DMS153 (cell line): Measurements from ENCODE around the gene TRIM40.
"Not testable (repeated sequence)": the region's sequence is repeated elsewhere in the genome, so short reads cannot be mapped to it uniquely, and the experiment has no call there.

Experiments
- DNase-seq: peaks from one replicate; lab custom pipeline; 2025; lab: John Stamatoyannopoulos, UW

The TRIM40 gene

DNA sequence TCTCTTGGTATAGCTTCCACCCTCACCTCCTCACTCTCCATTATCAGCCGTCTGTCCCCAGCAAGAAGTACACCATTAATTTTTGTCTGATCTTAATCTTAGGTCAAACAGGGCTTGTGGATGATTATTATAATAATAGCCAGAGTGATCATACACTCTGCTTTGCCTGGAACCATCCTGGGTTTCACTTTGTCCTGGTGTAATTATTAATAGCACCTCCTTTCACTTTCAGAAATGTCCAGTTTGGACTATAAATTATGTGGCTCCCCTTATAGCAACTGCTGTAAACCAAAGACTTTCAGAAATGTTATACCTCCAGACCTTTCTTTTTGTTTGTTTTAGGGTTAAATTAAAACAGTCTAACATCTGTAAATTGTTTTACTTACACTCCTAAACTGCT is 22.1 kb upstream of the TRIM40 start:
- no peak for DNase-seq

DNA sequence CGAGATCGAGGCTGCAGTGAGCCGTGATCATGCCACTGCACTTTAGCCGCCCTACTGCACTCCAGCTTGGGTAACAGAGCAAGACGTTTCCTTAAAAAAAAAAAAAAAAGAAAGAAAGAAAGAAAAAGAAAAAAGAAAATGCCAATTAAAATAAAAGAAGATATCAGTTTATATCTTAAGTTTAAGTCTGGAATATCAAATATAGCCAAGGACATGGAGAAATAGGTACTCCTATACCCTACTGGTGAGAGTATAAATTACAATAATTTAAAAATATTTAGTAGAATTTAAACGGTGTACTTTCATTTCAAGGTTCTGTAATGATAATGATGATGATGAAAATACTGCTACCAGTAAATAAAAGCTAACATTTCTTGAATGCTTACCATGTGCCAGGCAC is 19.2 kb upstream of the TRIM40 start:
- DNase-seq: no peak

DNA sequence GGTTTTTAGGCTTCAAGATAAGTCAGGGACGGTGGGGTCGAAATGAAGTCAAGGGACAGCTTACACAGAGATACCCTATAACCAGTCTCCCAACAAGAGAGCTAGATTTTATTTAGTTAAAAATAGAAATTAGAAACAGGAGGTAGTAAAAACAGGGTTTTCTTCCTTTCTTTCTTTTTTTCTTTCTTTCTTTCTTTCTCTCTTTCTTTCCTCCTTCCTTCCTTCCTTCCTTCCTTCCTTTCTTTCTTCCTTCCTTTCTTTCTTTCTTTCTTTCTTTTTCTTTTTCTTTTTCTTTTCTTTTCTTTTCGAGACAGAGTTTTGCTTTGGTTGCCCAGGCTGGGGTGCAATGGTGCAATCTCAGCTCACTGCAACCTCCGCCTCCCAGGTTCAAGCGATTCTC is 17.2 kb upstream of the TRIM40 start:
- not testable (repeated sequence) for DNase-seq

DNA sequence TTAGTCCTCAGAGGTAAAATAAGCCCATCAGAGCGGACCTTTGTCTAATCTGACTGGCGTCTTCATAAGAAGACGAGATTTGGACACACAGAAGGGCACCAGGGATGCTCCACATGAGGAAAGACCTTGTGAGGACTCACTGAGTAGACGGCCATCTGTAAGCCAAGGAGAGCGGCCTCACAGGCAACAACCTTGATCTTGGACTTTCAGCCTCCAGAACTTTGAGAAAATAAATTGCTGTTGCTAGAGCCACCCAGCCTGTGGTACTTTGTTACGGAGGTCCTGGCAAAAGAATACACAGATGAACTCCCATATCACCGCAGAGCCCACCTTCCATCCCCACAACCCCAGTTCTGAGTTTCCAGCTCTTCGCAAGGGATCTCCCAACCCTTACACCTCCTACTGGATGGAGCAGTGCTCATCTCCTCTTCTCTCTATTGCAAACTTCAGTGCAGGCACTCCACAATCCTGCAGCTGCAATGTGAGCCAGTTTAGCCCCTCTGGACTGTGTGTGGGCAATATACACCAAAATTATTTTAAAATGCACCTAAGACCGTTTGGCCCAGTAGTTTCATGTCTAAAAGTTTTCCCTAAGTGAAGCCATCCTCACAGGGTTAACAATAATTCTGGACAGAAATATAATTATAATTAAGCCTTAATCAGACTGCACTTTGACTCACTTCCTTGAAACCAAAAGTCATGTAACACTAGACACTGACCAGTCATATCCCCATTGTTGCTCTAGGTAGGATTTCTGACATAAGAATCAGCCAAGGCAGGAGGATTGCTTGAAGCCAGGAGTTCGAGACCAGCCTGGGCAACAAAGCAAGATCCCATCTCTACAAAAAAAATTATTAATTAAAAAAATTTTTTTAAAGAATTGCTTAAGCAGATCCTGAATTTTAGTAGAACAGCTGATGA is 14.2 kb upstream of the TRIM40 start:
- no peak for DNase-seq

DNA sequence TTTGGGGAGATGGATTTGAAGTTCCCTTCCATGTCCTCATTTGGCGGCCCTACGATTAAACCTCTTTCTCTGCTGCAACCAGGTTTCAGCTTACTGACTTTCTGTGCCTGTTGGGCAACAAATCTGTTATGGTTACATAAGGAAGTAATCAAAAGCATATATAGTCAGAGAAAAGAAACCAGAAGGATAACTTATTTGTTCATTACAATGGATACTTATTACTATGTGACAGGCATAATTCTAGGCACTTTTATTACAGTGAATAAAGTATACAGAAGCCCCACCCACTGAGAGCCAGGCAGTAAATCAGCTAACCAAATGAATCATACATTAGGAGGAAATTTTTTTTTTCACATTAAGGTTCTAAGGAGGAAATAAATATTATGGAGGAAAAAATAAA is 13.4 kb upstream of the TRIM40 start:
- no peak for DNase-seq

DNA sequence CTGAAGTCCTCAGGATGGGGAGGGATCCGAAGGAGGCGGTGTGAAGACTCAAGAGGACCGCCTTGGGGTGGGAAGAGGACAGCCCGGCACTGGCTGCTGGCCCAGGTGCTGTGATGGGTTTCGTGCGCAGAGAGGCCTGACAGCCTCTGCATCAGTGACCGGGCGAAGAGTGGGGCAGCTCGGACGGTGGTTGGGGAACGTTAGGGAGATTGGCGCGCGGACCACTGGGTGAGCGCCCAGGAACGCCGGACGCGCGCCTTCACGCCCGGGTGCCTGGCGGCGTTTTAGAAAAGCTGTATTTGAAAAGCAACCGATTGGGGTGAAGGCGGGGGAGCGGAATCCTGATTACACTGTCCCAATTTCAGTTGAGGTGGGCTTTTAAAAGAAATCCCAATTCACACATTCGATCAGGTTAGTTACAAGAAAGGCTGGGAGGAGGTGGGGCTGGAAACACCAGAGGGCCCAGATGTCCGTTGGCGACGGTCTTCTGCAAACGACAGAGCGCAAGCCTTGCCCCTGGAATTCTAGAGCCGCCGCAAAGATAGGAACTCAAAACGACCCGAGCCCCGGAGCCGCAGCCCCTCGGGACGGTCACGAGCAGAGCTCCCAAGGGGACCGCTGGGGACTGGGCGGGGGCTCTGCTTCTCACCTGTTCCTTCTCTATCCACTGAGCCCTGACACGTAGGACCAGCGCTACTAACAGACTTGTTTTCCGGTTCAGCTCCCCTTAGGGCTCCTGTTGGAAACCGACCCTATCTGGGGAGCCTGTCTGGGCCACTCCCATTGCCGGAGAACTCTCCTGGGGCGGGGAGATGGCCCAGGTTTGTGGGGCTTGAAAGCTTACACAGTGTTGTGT is 8.5 kb upstream of the TRIM40 start:
- DNase-seq: no peak

DNA sequence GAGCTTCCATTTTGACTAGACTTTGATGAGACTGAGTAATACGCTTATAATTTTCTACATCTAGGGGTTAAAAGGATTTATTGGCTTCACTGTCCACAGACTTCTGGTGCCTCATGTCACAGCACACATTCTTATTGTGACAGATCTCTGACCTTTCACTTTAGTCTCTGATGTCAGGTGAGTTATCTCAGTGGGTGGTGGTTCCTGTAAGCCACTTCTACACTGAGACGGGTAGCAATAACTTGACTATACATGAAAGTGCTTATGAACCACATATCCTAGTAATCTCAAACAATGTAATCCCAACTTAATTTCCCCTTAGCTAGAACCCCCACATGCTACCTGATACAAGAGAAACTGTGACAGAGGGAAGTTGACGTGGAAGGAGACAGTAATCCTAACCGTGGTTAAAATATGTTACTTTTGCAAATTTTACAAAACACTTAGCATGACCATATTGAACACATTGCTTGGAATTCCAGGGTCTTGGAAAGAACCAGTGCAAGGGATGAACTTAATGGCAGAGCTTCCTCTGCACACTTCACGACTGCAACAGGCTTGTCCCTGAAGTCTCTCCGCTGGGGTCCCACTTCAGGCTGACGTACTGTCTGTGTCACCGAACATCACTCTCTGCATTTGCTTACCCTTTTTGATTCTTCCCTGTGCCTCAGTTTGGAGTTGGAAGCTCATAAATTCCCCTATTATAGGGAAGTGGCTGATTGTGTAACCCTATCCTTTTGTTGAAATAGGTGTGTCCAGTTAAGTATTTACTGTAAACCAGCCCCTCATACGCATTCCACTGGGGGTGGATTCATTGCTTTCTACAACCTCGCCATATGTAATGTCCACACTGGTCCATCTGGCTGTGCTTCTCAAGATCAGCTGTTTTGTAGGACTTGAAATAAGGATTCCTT is 6.4 kb upstream of the TRIM40 start:
- DNase-seq: no peak

DNA sequence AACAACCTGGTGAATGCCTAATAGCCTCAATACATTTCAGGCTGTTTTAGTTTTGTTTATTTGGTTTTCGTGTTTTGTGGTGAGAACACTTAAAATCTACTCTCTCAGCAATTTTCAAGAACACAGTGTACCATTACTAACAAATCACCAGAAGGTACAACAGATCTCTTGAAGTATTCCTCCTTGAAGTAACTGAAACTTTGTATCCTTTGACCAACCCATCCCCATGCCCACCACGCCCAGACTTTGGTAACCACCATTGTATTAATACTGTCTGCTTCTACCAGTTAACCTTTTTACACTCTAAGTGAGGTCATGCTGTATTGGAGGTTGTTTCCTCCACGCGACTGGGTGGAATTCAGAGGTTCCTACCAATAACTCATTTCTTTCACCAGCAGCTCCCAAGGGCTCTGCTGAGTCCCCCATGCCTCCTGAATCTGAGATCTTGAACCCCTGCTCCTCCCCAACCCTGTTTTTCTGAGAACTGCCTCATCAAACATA is 5.7 kb upstream of the TRIM40 start:
- DNase-seq: no peak

DNA sequence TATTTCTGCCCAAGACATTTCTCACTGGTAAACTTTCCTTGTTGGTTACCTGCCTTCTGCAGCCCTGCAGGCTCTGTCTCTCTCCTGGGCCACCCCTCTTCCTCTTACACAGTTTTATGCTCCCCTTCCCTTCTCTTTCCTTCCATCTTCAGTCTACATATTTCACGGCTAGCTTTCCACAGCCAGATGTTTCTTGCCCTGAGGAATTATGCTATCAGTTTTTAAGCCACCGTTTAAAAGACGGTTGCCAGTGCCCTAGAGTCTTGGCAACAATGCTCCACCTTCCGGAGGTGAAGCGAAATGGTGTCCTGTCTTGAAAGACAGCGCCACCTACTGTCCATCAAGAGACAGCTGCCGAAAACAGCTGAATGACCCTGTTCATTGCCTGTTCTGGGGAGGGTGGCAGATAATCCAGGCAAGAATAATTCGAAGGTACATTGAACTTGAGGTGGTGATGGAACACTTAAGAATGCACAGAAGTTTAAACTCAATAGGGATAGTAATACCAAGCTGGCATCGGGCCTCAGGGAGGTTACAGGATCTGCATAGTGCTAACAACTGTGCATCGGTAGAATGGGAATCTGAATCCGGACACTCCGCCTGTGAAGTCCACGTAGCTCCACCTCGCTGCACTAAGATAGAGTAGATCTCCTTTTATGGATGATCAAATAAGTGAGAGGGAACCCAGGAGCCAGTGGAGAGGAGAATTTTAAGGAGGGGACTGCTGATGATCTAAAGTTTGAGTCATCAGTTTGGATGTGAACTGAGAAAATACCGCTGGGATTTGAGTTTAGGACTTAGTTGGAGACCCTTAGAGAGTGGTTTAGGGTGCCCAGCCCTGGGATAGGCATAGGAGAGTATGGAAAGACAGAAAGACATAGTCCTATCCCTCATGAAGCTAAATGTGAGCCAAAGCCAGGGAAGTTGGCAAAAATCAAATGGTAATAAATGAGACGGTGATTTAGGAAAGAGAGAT is 4.8 kb upstream of the TRIM40 start:
- peak; percentile 77 for DNase-seq

DNA sequence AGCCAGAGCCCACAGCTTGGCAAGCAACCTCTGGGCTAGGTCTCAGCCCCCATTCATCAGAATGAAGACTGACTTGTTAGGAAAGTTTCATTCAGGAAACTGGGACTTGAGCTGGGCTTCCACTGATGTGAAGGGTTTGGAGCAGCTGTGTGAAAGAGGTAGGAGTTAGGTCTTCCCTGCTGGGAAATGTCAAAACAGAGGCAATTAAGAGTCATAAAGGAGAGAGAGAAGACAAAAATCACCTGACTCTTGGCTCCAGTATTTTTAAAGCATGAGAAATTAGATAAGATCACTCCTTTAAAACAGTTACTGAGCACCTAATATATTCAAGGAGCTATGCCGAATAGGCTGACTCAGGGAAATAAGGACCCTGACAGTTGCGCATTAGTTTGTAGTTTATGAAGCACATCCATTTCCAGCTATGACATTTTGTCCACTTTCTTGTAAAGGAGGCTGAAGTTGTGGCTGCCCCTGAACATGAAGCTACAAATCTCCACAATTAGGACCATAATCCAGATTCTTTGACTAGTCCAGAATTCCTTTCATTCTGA is 3.9 kb upstream of the TRIM40 start:
- DNase-seq: no peak

DNA sequence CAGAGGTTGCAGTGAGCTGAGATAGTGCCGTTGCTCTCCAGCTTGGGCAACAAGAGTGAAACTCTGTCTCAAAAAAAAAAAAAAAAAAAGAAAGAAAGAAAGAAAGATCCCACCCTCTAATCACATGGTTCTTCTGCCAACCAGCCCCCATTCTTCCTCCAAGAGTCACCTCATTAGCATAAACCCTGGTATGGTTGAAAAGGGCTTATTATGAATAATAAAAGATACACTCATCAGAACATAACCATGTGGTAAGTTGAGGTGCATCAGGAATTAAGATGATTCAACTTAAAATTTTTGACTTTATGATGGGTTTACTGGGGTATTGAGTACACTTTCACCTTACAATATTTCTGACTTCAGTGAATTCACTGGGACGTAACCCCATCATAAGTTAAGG is 793 bp upstream of the TRIM40 start:
- no peak for DNase-seq

DNA sequence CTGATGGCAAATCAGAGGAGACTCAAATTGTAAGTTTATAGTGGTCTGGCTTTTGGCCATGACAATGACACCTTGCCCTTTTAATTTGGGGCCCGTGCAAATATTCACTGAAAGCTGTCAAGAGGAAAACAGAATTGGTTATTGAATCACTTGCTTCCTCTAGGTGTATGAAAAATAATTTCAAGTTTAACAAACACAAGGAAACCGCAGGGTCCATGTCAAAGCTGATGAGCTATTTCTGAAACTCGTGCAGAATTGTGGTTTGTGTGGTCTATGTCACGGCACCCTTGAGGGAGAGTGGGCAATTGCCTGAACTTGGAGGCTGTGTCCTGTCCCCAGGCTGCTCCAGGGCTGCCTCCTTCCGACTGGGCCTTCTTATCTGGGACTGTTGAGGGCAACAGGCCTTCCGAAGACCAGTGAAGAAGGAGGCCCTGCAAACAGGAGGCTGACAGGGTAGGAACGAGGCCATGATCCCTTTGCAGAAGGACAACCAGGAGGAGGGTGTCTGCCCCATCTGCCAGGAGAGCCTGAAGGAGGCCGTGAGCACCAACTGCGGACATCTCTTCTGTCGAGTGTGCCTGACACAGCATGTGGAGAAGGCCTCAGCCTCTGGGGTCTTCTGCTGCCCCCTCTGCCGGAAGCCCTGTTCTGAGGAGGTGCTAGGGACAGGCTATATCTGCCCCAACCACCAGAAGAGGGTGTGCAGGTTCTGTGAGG is 788 bp downstream of the TRIM40 start:
- DNase-seq: no peak

DNA sequence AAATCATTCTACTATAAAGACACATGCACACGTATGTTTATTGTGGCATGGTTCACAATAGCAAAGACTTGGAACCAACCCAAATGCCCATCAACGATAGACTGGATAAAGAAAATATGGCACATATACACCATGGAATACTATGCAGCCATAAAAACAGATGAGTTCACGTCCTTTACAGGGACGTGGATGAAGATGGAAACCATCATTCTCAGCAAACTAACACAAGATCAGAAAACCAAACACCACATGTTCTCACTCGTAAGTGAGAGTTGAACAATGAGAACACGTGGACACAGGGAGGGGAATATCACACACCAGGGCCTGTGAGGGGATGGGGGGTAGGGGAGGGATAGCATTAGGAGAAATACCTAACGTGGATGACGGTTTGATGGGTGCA is 4.3 kb downstream of the TRIM40 start:
- DNase-seq: not testable (repeated sequence)

DNA sequence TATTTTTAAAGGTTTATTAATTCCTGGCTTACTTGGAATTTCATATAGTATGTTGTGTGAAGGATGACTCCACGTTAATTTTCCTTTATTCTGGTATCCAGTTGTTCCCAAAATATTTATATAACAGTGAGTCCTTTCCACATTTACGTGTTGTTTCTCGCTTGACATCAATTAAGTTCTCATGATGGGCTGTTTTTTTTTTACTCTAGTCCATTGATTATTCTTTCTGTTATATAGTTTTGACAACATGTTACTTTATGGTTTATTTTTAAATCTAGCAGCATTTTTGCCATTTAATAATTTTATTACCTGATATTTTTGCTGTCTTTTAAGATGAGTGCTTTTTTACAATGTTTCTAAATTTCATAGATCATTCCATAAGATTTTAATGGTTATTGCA is 6.7 kb downstream of the TRIM40 start:
- DNase-seq: no peak

DNA sequence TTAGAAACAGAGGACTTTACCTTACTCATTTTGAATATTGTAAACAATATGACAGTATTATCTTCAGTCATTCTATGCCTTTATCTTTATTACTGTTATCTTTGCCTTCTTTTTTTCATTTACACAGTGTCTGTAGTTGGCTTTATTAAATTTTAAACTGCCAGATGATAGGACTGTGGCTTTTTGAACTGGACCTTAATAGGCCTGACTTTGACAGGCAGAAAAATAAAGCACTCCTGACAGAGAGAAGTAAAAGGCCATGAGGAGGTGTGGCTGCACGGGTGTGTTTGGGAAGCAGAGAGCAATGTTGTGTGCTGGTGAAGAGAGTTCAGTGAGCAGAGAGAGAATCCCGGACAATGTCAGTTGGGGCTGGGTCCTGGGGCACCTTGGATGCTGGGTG is 7.8 kb downstream of the TRIM40 start:
- no peak for DNase-seq

DNA sequence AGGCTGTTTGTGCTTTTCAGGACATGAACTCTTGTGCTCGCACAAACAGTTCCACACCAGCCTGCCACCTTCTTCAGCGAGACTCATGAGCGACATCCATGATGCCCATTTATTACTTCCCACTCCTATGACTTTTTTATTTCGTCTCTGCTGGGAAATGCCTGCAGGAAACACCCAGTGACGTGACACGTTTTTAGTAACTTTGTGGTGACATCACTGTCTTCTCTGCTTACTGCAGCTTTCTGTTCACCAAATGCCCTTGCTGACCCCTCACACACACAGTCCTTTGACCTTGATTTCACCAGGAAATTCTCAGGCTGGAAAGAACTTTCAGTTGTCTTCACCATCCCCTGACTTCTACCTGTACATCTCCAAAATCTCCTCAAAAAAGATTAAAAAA is 8.9 kb downstream of the TRIM40 start:
- no peak for DNase-seq

DNA sequence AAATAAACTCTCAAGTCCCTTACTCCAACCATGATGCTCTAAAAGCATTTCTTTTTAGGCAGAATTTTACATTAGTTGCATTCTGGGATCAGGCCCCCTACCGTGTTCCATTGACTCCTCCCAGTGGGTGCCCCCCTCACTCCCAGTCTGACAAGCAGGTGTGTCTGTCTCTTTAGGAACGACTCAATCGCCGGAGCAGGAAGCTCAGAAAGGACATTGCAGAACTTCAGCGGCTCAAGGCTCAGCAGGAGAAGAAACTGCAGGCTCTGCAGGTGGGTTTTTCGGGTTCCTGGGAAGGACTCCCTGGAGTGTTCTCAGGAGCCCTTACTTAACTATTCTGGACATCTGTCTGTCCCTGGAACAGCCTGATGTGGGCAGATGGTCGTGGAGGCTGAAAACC is 9.9 kb downstream of the TRIM40 start:
- no peak for DNase-seq

DNA sequence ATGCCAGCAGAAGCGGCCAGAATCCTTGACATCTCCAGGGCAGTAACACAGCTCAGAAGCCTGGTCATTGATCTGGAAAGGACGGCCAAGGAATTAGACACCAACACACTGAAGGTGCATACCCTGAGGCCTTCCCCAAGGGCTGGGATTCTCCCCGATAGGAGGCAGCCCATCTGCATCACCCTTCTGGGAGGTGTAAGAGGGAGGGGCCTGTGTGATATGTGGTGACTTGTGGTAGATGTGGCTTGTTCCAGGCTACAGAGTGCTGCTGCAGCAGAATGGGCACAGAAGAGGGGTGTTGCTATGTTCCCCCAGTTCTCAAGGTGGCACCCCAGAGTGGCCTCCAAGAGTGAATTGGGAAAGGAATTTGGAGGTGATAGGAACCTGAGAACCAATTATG is 11.2 kb downstream of the TRIM40 start:
- no peak for DNase-seq

DNA sequence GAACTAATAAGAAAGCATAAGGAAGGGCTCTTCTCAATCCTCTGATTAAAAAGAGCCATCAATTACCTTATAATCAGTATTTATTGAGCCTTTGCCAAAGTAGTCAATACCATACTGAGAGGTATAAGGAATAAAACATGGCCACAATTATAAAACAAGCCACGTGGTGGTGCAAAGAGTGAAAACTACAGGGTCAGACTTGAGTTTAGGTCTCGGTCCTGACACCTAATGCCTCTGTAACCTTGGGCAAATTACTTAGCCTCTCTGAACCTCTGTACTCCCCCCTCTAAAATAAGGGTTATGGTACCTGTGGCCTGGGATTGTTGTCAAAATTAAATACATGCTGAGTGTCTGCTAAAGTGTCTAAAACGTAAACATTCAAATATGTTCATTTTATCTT is 13.3 kb downstream of the TRIM40 start:
- no peak for DNase-seq
